Measurements from ENCODE around the gene NBEAL1. TPM values are rescaled to one million over a fixed set of nuclear protein-coding genes. Genes with fewer than 3 reads are reported as not detected.
A peak's percentile ranks its signal among the peaks of the same experiment; 100 is the strongest.
"Not testable (repeated sequence)": the region's sequence is repeated elsewhere in the genome, so short reads cannot be mapped to it uniquely, and the experiment has no call there.

NBEAL1 gene
- total RNA-seq, 1 experiment from 2014 or later: 13.2 TPM

GRCh38 chr2:203229674-203230073 lies 215.0 kb downstream of the NBEAL1 start:
- not testable (repeated sequence) for DNase-seq (ENCODE audit: low read depth)

- peak; percentile 15 for DNase-seq (ENCODE audit: low read depth)
Measured at GRCh38 chr2:203237346-203238238, 222.9 kb downstream of the NBEAL1 start.

GRCh38 chr2:203238292-203238703 lies 223.6 kb downstream of the NBEAL1 start:
- no peak for DNase-seq (ENCODE audit: low read depth)

- peak; percentile 95 for DNase-seq (ENCODE audit: low read depth)
Measured at GRCh38 chr2:203238704-203239526, 224.2 kb downstream of the NBEAL1 start, which contains the start of gene CYP20A1. TSS of gene CYP20A1 (plus strand) at chr2:203239018. CDS start at chr2:203239063, 45 bp downstream.

GRCh38 chr2:203240491-203240890 lies 225.8 kb downstream of the NBEAL1 start:
- no peak for DNase-seq (ENCODE audit: low read depth)

- DNase-seq (ENCODE audit: low read depth): no peak
Measured at GRCh38 chr2:203242518-203242917, 227.8 kb downstream of the NBEAL1 start.

- DNase-seq (ENCODE audit: low read depth): no peak
Measured at GRCh38 chr2:203246646-203247045, 232.0 kb downstream of the NBEAL1 start.

DNA sequence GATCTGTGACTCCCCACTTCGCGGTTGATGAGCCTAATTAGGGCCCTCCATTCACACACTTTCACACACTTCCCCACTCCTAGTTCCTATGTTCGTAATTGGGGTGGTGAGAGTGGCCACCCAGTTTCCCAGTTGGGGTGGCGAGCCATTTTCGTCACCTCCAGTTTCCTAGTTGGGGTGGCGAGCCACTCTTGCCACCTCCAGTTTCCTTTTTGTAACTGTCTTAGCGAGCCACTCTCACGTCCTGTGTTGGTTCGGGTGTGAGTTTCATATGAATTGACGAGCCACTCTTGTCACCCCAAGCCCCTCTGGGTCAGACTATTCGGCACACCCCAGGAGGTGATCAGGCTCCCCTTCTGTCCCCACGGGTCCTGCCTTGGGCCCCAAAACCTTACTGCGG lies 238.1 kb downstream of the NBEAL1 start:
- DNase-seq (ENCODE audit: low read depth): no peak

GRCh38 chr2:203253422-203254095 lies 238.9 kb downstream of the NBEAL1 start:
- not testable (repeated sequence) for DNase-seq (ENCODE audit: low read depth)

DNA sequence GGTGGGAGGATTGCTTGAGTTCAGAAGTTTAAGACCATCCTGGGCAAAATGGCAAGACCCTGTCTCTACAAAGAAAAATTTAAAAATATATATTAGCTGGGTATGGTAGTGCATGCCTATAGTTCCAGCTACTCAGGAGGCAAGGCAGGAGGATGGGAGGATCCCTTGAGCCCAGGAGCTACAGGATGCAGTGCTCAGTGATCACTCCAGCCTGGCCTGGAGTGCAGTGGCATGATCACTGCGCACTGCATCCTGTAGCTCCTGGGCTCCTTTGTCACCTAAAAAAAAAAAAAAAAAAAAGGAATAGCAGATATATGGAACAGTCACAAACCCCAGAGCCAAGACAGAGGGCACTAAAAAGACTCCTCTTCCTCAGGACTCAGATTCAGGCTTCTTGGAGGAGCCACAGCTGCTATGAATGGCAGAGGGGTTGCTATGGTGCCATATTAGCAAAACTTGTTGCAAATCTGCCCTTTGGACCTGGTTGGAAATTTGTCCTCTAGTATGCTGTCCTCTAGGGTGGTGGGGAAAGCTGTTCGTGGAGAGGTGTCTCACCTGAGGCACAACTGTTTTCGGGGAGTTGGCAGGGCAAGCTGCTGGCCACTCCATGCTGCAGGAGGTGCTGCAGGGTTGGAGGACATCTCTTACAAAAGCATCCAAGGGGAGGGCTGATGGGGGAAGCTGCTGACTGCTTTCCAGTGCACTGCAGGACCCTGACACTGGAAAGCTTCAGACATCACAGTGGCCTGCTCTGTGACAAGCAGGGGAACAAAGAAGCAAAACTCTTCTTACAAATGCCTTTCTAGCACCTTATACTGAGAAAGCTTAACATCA lies 246.9 kb downstream of the NBEAL1 start:
- no peak for DNase-seq (ENCODE audit: low read depth)

Other genes with a start within 250 kb of the NBEAL1 start
- gene ICA1L, start 143.1 kb upstream of the NBEAL1 start, total RNA-seq (2014; rRNA removed; shearing (Covaris generic)): 2.4 and 2.6 TPM in 2 replicates
- 64.1 and 72.1 TPM in 2 replicates for gene WDR12, start 103.2 kb upstream of the NBEAL1 start, total RNA-seq (2014; rRNA removed; shearing (Covaris generic))
- gene CARF, start 102.6 kb upstream of the NBEAL1 start, total RNA-seq (2014; rRNA removed; shearing (Covaris generic)): 5.1 and 6.7 TPM in 2 replicates
- 31.4 and 31.8 TPM in 2 replicates for gene CYP20A1, start 224.1 kb downstream of the NBEAL1 start, total RNA-seq (2014; rRNA removed; shearing (Covaris generic))